Measurements from ENCODE around the gene SSBP4. TPM values are rescaled to one million over a fixed set of nuclear protein-coding genes. Genes with fewer than 3 reads are reported as not detected.
A peak's percentile ranks its signal among the peaks of the same experiment; 100 is the strongest.

SSBP4 gene
- total RNA-seq, 3 donors from 2014 or later: 31.2 to 48.6 (median 41.1) TPM

GRCh38 chr19:18388100-18388959, 30.9 kb upstream of the SSBP4 start:
- ATAC-seq: peak; percentile 86
- Histone ChIP-seq H3K4me1 (ENCODE audit: low read depth) (peaks cover 11% of the 10 kb centered on the region), H3K36me3 (ENCODE audit: low read depth) (no peaks in the 10 kb centered on the region), H3K4me3 (no peak overlapping the region), H3K9me3 (no peaks in the 10 kb centered on the region)
- peak; percentile 100 for TF ChIP-seq CTCF (IDR thresholded peaks at IDR 0.05)
- intact Hi-C loops (cut with DNase I, micrococcal nuclease): no loop called here
- DNase-seq: peak; percentile 89 to 95 (median 93)

DNA sequence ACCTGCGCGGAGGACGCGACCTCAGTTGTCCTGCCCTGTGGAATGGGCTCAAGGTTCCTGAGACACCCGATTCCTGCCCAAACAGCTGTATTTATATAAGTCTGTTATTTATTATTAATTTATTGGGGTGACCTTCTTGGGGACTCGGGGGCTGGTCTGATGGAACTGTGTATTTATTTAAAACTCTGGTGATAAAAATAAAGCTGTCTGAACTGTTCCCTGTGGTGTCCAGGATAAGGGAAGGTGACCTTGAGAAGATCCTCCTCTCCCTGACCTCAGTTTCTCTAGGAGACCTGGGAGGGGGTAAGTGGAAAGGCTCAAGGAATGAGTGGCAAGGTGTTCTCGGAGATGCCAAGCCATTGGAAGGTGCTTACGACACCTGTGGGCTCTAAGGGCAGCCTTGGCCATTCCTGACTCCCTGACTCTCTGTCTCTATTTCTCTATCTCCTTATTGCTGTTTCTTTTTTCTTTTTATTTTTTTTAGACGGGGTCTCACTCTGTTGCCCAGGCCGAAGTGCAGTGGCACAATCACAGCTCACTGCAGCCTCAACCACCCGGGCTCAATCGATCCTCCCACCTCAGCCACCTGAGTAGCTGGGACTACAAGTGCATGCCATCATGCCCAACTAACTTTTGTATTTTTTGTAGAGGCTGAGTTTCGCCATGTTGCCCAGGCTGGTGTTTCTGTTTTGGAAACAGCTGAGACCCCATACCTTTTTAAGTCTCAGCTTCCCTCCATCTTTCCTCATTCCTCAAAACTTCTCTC, 30.1 kb upstream of the SSBP4 start:
- DNase-seq: no peak
- no peak for ATAC-seq
- Histone ChIP-seq H3K4me3 (no peak overlapping the region), H3K9me3 (no peaks in the 10 kb centered on the region), H3K4me1 (ENCODE audit: low read depth) (peaks cover 11% of the 10 kb centered on the region), H3K36me3 (ENCODE audit: low read depth) (no peaks in the 10 kb centered on the region)
- TF ChIP-seq CTCF (IDR thresholded peaks at IDR 0.05): no peak
- intact Hi-C loops (cut with DNase I, micrococcal nuclease): no loop called here

GRCh38 chr19:18389726-18390064, 29.5 kb upstream of the SSBP4 start:
- intact Hi-C loops (cut with DNase I, micrococcal nuclease): no loop called here
- Histone ChIP-seq H3K9me3 (no peaks in the 10 kb centered on the region), H3K4me1 (ENCODE audit: low read depth) (peaks cover 11% of the 10 kb centered on the region), H3K4me3 (no peak overlapping the region), H3K36me3 (ENCODE audit: low read depth) (no peaks in the 10 kb centered on the region)
- DNase-seq (no peak), ATAC-seq (no peak)
- no peak for TF ChIP-seq CTCF (IDR thresholded peaks at IDR 0.05)

DNA sequence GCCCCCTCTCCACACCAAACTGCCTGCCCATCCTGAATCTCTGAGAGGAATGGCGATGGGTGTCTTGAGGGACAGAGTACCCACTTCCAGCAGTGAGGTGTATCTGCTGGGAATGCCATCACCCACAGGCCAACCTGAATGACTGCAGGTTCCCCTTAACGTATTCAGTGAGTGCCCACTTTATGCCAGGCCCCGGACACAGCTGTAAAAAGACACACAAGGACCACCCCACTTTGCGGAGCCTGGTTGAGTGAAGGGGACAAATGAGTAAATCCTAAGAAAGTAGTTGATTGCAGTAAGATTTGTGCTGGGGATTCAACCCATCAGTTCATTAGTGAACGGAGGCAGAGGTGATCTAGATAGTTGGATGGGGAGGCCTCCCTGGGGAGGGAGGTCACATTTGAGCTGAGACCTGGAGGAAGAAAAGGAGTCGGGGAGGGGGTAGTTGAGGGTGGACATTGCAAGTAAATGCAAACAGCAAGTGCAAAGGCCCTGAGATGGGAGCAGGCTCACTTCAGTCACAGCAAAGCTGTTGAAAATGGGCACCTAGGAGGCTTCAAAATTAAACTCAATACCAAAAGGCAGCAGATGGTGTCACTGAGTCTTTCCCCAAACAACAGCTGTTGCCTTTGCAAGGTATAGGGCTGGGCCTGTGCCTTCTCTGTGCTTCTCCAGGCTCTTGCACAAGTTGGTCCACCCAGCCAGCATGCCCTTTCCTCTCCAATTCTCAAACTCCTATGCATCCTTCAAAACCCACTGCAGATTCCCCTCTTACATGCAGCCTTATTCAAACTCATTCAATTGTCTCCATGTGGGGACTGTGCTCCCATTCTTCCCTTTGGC, 28.9 kb upstream of the SSBP4 start:
- no peaks in the 10 kb centered on the region for H3K9me3 ChIP-seq
- DNase-seq: no peak
- no peaks in the 10 kb centered on the region for H3K36me3 ChIP-seq (ENCODE audit: low read depth)
- no peak overlapping the region for H3K4me3 ChIP-seq
- H3K4me1 ChIP-seq (ENCODE audit: low read depth): peaks cover 11% of the 10 kb centered on the region
- TF ChIP-seq CTCF (IDR thresholded peaks at IDR 0.05): no peak
- intact Hi-C loops (cut with DNase I, micrococcal nuclease): no loop called here
- ATAC-seq: no peak

DNA sequence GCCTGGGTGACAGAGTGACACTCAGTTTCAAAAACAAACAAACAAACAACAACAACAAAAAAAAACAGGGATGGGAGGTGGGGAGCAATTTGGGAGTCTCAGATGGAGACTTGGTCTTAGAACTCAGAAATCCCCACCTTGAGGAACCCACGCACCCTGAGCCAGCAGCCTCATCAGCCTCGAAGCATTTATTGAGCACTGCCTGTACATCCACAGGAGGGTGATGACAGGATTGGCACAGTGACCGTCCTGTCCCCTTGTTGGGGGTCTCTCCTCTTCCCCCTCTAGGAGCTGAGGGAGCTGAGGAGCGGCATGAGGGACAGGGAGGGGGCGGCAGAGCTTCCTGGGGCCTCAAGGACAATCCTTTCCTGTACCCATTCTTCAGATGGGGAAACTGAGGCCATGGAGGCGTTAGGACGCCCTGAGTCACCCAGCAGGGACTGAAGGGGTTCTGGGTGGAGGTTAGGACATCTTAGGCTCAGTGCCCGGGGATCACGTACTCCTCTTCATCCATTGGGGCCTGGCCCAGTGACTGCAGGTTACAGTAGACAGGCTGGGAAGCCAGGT, 27.6 kb upstream of the SSBP4 start:
- DNase-seq: no peak
- peaks cover 11% of the 10 kb centered on the region for H3K4me1 ChIP-seq (ENCODE audit: low read depth)
- no peaks in the 10 kb centered on the region for H3K36me3 ChIP-seq (ENCODE audit: low read depth)
- no peaks in the 10 kb centered on the region for H3K9me3 ChIP-seq
- TF ChIP-seq CTCF (IDR thresholded peaks at IDR 0.05): no peak
- intact Hi-C loops (cut with DNase I, micrococcal nuclease): no loop called here
- no peak overlapping the region for H3K4me3 ChIP-seq
- no peak for ATAC-seq

Data from mucosa of descending colon (tissue), 3 donors.